SK-N-MC (cell line): Measurements from ENCODE around the gene SORBS1.

ENCODE experiments used
- DNase-seq: peaks from one replicate; pipeline ENCODE4 v3.0.0-alpha.2; 2011; ENCODE audit warnings: low read depth, low spot score
- H3K27ac ChIP-seq: fragments of 200-600 bp; sonication (generic); 2 replicates; pipeline ENCODE4 v1.5.1; 2016; ENCODE audit warnings: mixed run types
- H3K36me3 ChIP-seq: fragments of 200-600 bp; sonication (generic); 2 replicates; pipeline ENCODE4 v1.6.1; 2017; ENCODE audit warnings: antibody characterized with exemption, low read length, mixed read lengths; ENCODE audit not compliant: insufficient read depth
- H3K4me3 ChIP-seq: fragments of 200-600 bp; sonication (generic); 2 replicates; pipeline ENCODE4 v1.5.1; 2016
- H3K9ac ChIP-seq: fragments of 200-600 bp; sonication (generic); 2 replicates; pipeline ENCODE4 v1.8.0; 2017; ENCODE audit warnings: mixed run types, mixed read lengths; ENCODE audit not compliant: insufficient read length
- H3K9me3 ChIP-seq: fragments of 200-600 bp; sonication (generic); 2 replicates; pipeline ENCODE4 v1.6.1; 2017; ENCODE audit warnings: low read depth, mild to moderate bottlenecking, antibody characterized with exemption, low read length, moderate library complexity, mixed read lengths
- EZH2 ChIP-seq: fragments of 200-600 bp; sonication (generic); IDR thresholded peaks from one replicate; pipeline ENCODE4 v1.6.1; 2017; ENCODE audit warnings: antibody characterized with exemption
- FOXP2 ChIP-seq: optimal IDR thresholded peaks from 2 replicates; pipeline ENCODE3; 2011; ENCODE audit warnings: mild to moderate bottlenecking, moderate library complexity; ENCODE audit not compliant: insufficient read depth; ENCODE audit errors: extremely low read length, control extremely low read depth
- POLR2AphosphoS5 ChIP-seq: IDR thresholded peaks from 2 replicates; pipeline ENCODE4 v1.6.1; 2012; ENCODE audit warnings: mild to moderate bottlenecking, low read depth, low read length, borderline replicate concordance

Gene SORBS1

DNA sequence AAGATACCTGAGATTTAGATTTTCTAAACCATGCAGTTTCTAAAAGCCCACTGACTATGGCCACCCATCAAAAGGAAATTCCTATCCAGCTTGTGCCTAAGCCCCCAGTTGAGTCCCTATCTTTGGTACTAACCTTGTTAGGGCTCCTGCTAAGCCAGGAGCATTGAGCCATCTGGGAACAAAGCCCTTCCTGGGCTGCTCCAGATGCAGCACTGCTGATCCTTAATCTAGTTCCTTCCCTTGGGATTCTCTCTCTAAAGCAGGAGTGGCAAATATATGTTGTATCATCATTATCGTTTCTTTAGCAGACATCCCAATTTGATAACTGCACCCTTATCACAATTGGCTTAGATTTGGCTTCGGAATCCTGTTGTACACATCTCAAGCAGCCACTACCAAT is 245.7 kb downstream of the SORBS1 start:
- no peak for DNase-seq
- no peaks in the 10 kb centered on the region for H3K36me3 ChIP-seq
- no peak overlapping the region for H3K27ac ChIP-seq
- H3K9ac ChIP-seq = no peak overlapping the region
- H3K4me3 ChIP-seq = no peak overlapping the region
- TF ChIP-seq FOXP2 = no peak
- TF ChIP-seq POLR2AphosphoS5 = no peak
- no peak for TF ChIP-seq EZH2
- H3K9me3 ChIP-seq = no peaks in the 10 kb centered on the region

DNA sequence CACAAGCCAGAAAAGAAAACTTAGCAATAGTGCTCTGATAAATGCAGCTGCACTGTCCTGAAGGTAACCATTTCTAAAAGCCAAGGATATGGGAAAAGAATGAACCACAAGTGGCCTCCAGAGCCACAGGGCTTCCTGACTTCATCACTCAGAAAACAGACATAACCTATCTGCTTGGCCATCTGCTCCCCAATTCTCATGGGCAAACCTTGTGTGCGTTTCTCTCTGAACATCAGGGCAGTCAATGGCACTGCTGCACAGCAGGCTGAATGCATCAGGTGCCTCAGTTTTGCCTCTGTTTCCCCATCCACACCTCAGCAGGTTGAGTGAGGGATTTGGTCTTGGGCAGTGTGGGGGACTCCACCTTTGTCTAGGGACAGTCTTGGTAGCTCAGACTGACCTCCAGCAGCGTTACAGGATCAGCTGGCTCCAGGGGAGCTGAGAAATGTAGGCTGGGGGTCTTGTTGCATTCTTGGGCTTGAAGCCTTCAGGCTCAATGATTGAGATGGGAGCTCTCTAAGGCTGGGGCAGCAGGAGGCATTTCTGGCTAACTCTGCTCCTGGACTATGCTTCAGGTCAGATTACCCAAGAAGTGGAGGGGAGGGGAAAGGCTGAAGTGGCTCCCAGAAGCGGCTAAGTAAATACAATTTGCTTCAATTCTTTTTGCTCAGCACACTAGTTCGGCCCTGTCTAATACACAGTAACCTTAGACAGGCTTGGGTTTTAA is 246.8 kb downstream of the SORBS1 start:
- Histone ChIP-seq H3K4me3 (no peak overlapping the region), H3K27ac (no peak overlapping the region), H3K9me3 (no peaks in the 10 kb centered on the region), H3K36me3 (no peaks in the 10 kb centered on the region), H3K9ac (no peak overlapping the region)
- TF ChIP-seq POLR2AphosphoS5 = no peak
- no peak for TF ChIP-seq EZH2
- no peak for TF ChIP-seq FOXP2
- no peak for DNase-seq

DNA sequence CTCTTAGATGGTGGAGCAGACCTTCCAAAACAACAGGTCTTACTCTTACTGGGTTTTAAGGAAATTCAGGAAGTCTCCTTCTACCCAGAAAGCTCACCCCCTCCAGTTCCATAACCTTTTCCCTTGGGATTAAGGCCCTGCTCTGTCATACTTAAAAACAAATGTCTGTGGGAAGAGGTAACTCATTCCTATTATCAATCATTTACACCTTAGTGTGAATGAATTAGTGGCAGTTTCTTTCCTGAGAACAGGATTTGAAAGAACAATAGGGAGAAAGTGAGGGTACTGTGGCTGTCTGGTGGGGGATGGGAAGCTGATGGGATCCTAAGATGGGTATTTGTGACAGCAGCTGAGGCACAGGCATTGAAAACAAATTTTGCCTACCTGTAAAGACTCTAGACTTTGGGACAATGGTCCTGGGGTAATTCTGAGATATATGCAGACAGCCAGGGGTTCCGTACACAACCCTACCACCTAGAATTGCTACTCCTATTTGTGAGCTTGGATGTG is 248.1 kb downstream of the SORBS1 start:
- no peak for DNase-seq
- no peaks in the 10 kb centered on the region for H3K9me3 ChIP-seq
- H3K9ac ChIP-seq = no peak overlapping the region
- H3K27ac ChIP-seq = no peak overlapping the region
- H3K4me3 ChIP-seq = no peak overlapping the region
- no peaks in the 10 kb centered on the region for H3K36me3 ChIP-seq
- TF ChIP-seq POLR2AphosphoS5 (no peak), FOXP2 (no peak), EZH2 (no peak)

DNA sequence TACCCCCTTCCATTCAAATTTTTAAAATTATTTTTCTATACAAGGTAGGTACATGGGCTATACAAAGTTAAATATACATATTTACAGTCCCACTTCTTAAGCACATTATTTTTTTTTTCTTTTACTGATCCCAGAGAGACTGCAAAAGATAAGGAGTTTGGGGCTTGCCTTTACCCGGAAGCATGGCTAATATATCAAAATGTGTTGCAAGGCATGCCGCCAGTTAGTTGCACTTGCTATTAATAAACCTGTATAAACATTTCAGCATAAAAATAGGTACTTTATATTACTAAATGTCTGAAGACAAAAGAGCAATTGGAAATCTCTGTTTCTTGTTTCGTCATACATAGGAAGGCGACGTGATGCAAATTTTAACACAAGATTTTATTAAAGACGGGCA is 248.9 kb downstream of the SORBS1 start:
- no peak for DNase-seq
- Histone ChIP-seq H3K36me3 (no peaks in the 10 kb centered on the region), H3K9ac (no peak overlapping the region), H3K4me3 (no peak overlapping the region), H3K27ac (no peak overlapping the region), H3K9me3 (no peaks in the 10 kb centered on the region)
- TF ChIP-seq FOXP2 = no peak
- TF ChIP-seq POLR2AphosphoS5 = no peak
- TF ChIP-seq EZH2 = no peak

DNA sequence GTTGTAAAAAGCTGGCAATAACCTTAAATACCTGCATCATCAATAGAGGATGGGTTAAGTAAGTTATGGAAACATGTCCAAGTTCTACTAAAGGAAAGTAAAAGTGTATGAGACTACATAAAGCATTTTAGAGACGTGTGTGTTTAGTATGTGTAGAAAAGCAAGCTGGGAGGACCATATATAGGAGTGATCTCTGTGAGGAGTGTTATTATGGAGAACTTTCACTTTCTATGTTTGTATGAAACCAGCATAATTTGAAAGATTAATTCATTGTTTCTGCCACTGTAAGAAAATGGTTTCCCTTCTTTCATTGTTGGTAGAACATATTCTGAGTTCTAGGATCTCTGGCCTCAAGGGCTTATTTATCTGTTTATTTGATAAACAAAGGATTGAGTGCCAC is 251.2 kb downstream of the SORBS1 start:
- H3K36me3 ChIP-seq = no peaks in the 10 kb centered on the region
- no peak overlapping the region for H3K4me3 ChIP-seq
- H3K27ac ChIP-seq = no peak overlapping the region
- TF ChIP-seq POLR2AphosphoS5 (no peak), EZH2 (no peak), FOXP2 (no peak)
- H3K9me3 ChIP-seq = no peaks in the 10 kb centered on the region
- no peak for DNase-seq
- no peak overlapping the region for H3K9ac ChIP-seq

DNA sequence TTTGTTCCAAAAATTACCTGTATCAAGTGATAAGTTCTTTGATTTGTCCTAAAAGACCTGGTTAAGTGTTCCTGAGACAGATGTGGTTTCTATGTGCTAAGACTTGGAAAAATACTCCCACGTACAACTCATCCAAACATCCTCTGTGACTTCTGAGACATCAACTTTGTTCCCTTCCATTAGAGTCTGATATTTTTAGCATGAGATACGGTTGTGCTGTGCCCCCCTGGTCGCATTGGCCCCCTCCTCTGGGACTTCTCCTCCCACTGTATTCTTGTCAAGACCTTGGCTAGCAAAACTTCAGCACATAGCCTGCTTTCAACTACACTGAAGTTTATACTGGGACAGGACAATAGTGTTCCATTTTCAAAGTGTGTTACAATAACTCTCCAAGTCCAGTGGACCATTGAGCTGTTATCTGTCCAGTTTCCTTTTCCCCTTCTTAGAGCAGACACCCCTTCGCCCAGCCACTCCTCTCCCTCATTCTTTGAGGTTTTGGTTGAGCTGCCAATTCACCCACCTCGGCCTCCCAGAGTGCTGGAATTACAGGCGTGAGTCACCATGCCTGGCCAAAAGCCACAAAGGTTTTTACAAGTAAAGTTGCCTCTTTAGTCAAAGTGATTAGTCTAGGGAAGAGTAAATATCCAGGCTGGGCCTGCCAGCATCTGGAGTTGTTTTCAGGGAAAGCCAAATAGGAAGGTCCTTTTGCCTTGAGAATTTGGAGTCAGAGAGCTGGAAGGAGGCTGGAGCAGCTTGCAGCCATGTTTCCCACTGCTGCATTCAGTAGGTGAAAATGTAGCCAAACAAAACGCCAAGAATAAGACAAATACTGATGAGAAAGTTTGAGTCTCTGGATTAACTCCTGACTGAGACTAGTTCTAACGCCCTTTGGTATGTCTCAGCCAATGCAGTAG is 252.5 kb downstream of the SORBS1 start:
- H3K9ac ChIP-seq = no peak overlapping the region

DNA sequence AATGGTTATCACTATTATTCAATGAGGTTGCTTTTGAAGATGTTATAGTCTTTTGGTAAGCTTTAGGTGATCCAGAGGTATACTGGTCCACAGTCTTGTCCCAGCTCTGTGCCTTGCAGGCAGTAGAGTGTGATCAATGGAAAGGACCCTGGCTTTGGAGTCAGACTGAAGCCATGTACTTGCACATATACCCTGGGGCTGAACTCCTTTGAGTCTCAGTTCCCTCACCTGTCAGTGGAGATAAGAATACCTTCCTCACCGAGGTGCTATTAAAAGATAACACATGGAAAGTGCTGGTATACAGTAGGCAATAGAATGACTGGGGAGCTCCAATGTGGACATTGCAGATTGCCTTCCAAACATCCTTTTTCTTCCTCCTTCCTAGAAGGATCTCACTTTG is 254.3 kb downstream of the SORBS1 start:
- Histone ChIP-seq H3K36me3 (no peaks in the 10 kb centered on the region), H3K4me3 (no peak overlapping the region), H3K9me3 (no peaks in the 10 kb centered on the region), H3K9ac (no peak overlapping the region), H3K27ac (no peak overlapping the region)
- no peak for DNase-seq
- no peak for TF ChIP-seq FOXP2
- no peak for TF ChIP-seq EZH2
- TF ChIP-seq POLR2AphosphoS5 = no peak

More for the DNA sequence above, 252.5 kb downstream of the SORBS1 start:
- no peak for DNase-seq
- no peak for TF ChIP-seq POLR2AphosphoS5
- no peak for TF ChIP-seq FOXP2
- TF ChIP-seq EZH2 = no peak
- Histone ChIP-seq H3K27ac (no peak overlapping the region), H3K4me3 (no peak overlapping the region), H3K36me3 (no peaks in the 10 kb centered on the region), H3K9me3 (no peaks in the 10 kb centered on the region)

DNA sequence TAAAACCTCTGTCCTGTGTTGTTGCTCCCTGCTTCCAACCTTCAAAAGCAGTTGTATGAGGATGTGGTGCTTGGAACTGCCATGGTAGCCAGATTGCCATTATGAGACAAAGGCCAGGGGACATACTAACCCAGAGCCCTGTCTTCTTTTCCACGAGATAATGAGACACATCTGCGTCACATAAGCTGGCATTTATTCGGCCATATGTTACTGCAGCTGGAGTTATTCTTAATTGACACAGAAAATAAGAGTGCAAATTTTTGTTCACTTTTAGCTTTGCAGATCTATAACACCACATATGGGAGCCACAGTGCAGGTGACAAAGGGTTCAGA is 254.9 kb downstream of the SORBS1 start:
- no peak overlapping the region for H3K9ac ChIP-seq
- TF ChIP-seq POLR2AphosphoS5 (no peak), FOXP2 (no peak), EZH2 (no peak)
- no peaks in the 10 kb centered on the region for H3K9me3 ChIP-seq
- no peak overlapping the region for H3K27ac ChIP-seq
- H3K4me3 ChIP-seq = no peak overlapping the region
- DNase-seq = no peak
- no peaks in the 10 kb centered on the region for H3K36me3 ChIP-seq
